LHCN-M2 (cell line): ENCODE results near the gene MPIG6B. TPM values are rescaled to one million over a fixed set of nuclear protein-coding genes. Genes with fewer than 3 reads are reported as not detected.

Experiments used
- DNase-seq: peaks from one replicate; pipeline ENCODE4 v3.0.0-alpha.2; 2012; ENCODE audit warnings: low read depth
- total RNA-seq: library from RNA; depleted of rRNA; stranded (reverse); fragments of >200 nt; gene quantifications from 2 replicates; pipeline ENCODE4 v1.2.3, GENCODE V29; 2014

The MPIG6B gene
- total RNA-seq, 1 experiment from 2014 or later: not detected

DNA sequence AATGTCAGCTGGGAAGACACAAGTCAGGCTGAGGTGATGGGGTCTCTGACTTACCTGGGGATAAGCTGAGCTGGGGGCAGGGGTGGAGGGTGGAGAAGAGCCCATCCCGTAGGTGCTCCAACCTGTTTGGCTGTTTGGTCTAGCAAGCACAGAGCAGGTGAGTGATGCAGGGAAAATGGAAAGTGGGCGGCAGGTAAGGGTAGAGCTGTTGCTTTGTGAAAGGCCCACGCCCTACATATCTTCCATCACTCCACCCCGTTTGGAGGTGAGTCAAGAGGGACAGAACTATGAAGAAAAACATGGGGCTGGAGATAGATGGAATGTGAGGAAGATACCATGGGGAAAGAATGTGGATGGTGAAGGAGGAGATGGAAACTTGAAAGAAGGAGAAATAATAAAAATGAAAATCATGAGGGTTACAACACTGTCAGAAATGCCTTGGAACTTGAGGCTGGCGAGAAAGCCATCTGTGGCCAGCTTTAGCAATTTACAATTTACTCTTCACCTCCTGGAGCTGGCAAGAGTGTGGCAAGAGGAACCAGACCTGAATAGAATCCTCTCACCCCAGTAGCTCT, 2.9 kb upstream of the MPIG6B start:
- DNase-seq: no peak

GRCh38 chr6:31721351-31722020, 1.7 kb upstream of the MPIG6B start, which contains the start of gene LY6G6C:
LY6G6C (minus strand) TSS chr6:31721746; CDS start chr6:31721679, 67 bp downstream.
- DNase-seq: no peak

GRCh38 chr6:31722173-31722572, 1.0 kb upstream of the MPIG6B start:
- DNase-seq: no peak

- no peak for DNase-seq
Observed at GRCh38 chr6:31723980-31724691, 963 bp downstream of the MPIG6B start.

DNA sequence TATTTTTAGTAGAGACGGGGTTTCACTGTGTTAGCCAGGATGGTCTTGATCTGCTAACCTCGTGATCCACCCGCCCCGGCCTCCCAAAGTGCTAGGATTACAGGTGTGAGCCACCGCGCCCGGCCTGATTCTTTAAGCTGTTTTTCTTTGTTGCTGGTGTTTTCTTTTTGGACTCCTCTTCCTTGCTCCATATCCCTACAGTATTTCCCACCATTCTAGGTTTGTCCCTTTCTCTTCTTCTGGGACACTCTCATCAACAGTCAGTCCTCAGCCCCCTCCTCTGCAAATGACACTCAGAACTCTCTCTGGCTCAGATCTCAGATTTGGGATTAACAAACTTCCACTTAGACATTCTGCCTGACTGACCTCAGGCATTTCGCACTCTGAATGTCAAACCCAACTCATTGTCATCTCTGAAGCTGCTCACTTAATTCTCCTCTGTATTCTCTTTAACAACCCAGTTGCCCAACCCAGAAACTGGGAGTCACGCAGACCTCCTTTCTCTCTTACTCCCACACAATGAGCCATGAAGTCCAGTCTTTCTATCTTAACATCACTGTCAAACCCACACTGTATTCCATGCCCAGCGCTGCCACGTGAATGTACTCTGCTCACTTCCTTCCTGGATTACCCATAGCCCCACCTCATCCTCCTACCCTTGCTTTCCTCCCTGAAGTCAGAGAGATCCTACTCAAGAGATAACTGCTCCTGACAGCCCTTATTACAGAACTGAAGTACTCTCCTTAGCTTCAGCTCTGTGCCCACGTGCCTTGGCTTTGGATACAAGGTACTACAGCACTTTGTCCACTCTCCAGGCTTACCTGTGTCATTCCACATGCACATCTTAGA, 2.6 kb downstream of the MPIG6B start:
- DNase-seq: no peak

GRCh38 chr6:31727034-31727716, 4.0 kb downstream of the MPIG6B start:
- DNase-seq: no peak

GRCh38 chr6:31727717-31728671, 4.8 kb downstream of the MPIG6B start:
- DNase-seq: no peak

- DNase-seq: no peak
Observed at GRCh38 chr6:31728767-31729514, 5.8 kb downstream of the MPIG6B start, which contains the start of gene DDAH2. DDAH2 (minus strand) TSS chr6:31729299; CDS start chr6:31729161, 138 bp downstream.

DNA sequence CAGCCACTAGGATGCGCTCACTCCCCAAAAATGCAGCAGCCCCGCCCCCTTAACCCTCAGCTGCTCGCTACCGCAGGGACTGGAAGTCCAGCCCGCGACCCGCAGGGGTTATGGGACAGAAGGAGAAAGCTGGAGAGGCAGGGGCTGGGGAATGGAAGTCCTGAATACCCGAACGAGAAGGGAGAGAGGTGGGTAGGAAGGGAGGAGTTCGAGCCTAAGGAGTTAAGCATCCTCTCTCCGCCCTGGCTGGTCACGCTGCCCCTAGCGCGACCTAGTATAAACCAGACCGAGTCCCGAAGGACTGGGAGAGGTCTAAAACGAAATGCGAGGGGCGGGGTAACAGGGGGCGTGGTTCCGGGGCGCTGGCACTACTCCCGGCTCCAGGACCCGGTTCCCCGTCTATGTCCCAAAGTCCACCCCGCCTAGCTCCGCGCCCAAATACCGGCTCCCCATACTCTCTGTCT, 6.4 kb downstream of the MPIG6B start:
- peak; percentile 91 for DNase-seq

DNA sequence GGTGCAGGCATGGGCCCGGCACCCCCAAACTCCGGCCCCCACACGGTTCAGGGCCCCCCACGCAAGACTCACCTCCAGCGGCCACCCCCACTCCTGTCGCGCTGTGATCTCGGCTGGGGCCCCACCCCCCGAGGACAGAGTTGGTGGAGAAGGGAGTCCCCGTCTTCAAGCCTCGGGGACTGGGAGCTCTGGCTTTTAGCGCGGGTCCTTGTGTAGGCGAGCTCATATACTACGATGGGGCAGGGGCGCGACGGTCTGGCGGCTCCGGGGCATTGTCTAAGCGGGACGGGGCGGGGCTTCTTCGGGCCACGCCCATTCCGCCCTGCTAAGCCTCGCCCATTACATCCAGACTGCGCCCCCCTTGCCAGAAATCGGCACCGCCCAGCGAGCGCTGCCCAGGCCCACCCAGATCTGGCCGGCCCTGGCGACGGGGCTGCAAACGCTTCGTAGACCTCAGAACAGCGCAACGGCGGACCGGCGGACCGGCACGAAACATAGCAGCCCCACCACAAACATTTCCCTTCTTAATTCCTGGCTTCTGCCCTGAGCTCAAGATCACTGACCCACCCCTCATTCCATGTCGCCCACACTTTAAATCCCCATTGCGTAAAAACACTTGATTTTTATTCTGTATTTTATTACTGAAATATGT, 6.9 kb downstream of the MPIG6B start:
- DNase-seq: peak; percentile 79

DNA sequence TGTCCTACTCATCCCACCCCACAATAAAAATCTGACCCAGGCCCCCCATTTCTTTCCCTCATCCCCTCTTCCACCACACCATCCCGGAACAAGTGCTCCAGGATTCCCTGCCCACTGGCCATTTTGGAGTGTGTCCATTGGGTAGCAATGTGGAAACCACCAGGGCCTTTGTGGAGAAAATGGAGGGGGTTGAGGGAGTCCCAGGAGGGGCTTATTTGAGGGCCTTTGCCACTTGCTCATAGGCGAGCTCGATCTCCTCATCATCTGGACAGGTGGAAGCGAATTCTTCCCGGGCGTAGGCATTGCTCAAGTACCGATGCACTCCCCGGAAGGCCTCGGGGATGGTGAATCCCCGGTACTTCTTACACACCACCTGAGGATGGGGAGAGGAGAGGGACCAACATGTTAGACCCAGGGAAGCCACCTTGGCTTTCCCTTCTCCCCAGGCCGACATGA, 7.5 kb downstream of the MPIG6B start:
- DNase-seq: no peak

DNA sequence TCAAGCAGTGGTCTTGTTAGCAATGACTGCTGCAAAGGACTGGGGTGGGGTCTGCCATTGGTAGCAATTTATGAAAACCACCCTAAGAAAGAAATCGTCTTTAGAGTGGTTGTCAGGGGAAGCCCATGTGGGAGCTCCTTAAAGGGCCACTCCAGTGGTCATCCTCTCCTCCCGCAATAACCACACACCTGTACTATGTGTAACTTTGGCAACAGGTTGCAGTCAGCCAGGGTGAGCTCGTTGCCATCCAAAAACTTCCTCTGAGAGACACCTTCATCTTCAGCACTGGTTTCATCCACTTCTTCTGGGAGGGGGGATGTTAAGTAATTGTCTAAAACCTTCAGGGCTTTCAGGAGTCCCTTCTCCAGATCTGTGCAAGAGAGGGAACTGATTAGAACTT, 8.9 kb downstream of the MPIG6B start:
- no peak for DNase-seq

DNA sequence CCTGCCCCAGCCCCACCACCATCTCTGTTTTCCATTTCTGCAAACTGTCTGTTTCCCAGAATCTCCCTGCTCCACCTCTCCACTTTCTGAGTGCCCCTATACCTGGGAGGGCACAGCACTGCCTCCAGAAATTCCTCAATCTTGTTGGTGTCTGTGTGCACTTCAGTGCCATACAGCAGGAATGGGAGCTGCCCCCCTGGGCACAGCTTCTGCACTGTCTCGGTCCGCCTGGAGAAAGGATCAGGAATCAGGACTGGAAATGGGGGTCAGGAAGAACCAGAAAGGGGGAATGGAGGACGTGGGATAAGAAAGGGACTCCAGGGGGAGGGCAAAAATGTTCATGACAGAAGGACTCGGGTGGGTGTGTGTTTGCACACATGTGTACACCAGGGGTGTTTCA, 10.6 kb downstream of the MPIG6B start:
- no peak for DNase-seq

DNA sequence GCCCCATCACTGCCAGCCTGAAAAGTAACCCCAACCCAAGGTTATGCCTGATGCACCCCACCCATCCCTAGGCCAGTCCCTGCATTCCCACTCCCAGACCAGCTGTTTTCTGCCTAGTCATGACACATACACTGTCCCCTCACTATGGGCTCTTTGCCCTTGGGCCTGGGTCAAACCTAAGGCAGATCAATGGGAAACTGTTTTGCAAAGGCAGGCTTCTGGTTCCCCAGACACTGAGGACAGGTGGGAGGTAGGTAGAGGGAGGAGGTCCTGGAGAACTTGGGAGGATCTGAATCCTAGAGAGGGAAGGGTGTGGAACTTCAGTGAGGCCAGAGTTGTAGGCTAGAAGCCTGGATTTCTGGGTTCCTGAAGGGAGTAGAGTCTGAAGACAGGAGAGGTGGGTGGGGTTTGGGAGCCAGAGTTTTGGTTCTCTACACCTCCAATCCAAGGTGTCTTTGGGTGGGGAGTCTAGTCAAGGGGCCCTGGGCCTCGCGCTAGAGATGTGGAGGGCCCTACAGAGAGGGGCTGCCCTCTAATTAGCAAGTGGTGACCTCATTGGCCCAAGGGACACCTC, 11.2 kb downstream of the MPIG6B start:
- no peak for DNase-seq

- peak; percentile 77 for DNase-seq
Observed at GRCh38 chr6:31734821-31735406, 11.7 kb downstream of the MPIG6B start.

DNA sequence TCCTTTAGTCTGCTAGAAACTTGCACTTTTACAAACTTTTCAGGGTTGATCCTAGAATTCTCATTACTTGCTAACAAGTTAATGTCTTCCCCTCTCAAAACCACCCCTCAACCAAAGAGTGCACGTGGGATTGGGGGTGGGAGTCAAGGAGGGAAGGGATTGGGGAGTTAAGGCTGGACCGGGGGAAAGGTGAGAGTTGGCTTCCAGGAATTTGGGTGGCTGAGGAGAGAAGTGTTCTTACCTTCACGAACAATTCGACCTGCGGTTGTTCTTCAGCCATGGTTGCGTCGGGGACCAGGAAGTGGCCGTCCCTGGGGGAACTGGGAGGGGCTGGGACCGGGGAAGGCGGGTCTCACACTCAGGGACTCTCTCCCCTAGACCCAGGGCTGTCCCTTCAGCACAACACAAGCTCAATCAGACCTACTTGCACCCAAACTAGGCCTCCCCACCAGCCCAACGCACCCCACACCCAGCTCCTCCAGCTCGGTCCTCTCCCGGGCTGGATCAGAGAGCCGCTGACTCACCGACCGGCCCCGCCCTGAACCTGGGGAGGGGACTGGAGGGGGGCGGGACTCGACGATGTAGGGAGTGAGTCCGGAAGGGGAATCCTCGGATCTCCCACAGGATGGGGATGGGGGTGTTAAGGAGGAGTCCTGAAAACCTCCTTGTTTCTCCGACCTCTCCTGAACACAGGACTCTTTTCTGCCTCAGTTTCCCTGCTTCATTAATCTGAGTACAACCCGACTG, 13.0 kb downstream of the MPIG6B start, which contains the start of gene CLIC1:
TSS of gene CLIC1 (minus strand) at position 510 of the 747 bp plus-strand sequence. CDS start at position 280, 230 bp downstream.
- peak; percentile 87 for DNase-seq
